PC-3 (cell line): ENCODE results near the gene LYZL1.

ENCODE experiments used
- EZH2 ChIP-seq: fragments of 300-600 bp; sonication (generic); IDR thresholded peaks from one replicate; pipeline ENCODE4 v1.6.1; 2017; ENCODE audit warnings: antibody characterized with exemption, mild to moderate bottlenecking, low read length; ENCODE audit not compliant: unreplicated experiment
- EZH2phosphoT487 ChIP-seq: fragments of 300-600 bp; sonication (generic); IDR thresholded peaks from 2 replicates; pipeline ENCODE4 v1.6.1; 2018; ENCODE audit warnings: mild to moderate bottlenecking, antibody characterized with exemption, low read length, borderline replicate concordance
- TF ChIP-seq, protein P1 (sequence below): fragments of 300-600 bp; sonication (generic); conservative IDR thresholded peaks from 2 replicates; pipeline ENCODE4 v1.5.1; 2017; ENCODE audit warnings: antibody characterized with exemption, low read depth, mild to moderate bottlenecking, low read length

GRCh38 chr10:29344073-29344820 lies 55.4 kb downstream of the LYZL1 start:
- TF ChIP-seq, protein P1, sequence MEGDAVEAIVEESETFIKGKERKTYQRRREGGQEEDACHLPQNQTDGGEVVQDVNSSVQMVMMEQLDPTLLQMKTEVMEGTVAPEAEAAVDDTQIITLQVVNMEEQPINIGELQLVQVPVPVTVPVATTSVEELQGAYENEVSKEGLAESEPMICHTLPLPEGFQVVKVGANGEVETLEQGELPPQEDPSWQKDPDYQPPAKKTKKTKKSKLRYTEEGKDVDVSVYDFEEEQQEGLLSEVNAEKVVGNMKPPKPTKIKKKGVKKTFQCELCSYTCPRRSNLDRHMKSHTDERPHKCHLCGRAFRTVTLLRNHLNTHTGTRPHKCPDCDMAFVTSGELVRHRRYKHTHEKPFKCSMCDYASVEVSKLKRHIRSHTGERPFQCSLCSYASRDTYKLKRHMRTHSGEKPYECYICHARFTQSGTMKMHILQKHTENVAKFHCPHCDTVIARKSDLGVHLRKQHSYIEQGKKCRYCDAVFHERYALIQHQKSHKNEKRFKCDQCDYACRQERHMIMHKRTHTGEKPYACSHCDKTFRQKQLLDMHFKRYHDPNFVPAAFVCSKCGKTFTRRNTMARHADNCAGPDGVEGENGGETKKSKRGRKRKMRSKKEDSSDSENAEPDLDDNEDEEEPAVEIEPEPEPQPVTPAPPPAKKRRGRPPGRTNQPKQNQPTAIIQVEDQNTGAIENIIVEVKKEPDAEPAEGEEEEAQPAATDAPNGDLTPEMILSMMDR: no peak
- TF ChIP-seq EZH2phosphoT487: no peak
- no peak for TF ChIP-seq EZH2
